Stimulated activated CD4-positive, alpha-beta T cell treated with anti-CD3 and anti-CD28 coated beads, TNF-alpha, amount 100 ng/mL, for 48 hours (primary cell): ENCODE measurements around the gene UBIAD1.

Experiments used
- DNase-seq, 3 donors: peaks; one replicate each; pipeline ENCODE4 v3.0.0-alpha.2; 2020; ENCODE audit warnings: low read depth in 3 of 3

The UBIAD1 gene

GRCh38 chr1:11311816-11312755 is 39.1 kb downstream of the UBIAD1 start:
- no peak for DNase-seq

- DNase-seq: no peak
Measured at GRCh38 chr1:11314959-11315358, 42.0 kb downstream of the UBIAD1 start.

- DNase-seq: no peak
Measured at GRCh38 chr1:11316701-11317100, 43.7 kb downstream of the UBIAD1 start.

GRCh38 chr1:11318982-11319381 is 46.0 kb downstream of the UBIAD1 start:
- DNase-seq: no peak

- DNase-seq: peak; percentile 3 to 29 (median 6)
Measured at GRCh38 chr1:11320153-11320936, 47.3 kb downstream of the UBIAD1 start.

- no peak for DNase-seq
Measured at GRCh38 chr1:11321656-11322491, 48.9 kb downstream of the UBIAD1 start.

- no peak for DNase-seq
Measured at GRCh38 chr1:11324567-11325165, 51.7 kb downstream of the UBIAD1 start.

- no peak for DNase-seq
Measured at GRCh38 chr1:11326070-11326469, 53.1 kb downstream of the UBIAD1 start.

GRCh38 chr1:11328444-11328843 is 55.4 kb downstream of the UBIAD1 start:
- no peak for DNase-seq

GRCh38 chr1:11330411-11330810 is 57.4 kb downstream of the UBIAD1 start:
- DNase-seq: no peak

- DNase-seq: no peak
Measured at GRCh38 chr1:11331036-11331944, 58.3 kb downstream of the UBIAD1 start.

GRCh38 chr1:11331945-11332546 is 59.0 kb downstream of the UBIAD1 start:
- DNase-seq: no peak

- DNase-seq: no peak
Measured at GRCh38 chr1:11333631-11334030, 60.6 kb downstream of the UBIAD1 start.

GRCh38 chr1:11334261-11334804 is 61.3 kb downstream of the UBIAD1 start:
- DNase-seq: no peak

GRCh38 chr1:11334821-11335220 is 61.8 kb downstream of the UBIAD1 start:
- DNase-seq: no peak

GRCh38 chr1:11335417-11336056 is 62.5 kb downstream of the UBIAD1 start:
- DNase-seq: no peak

GRCh38 chr1:11337580-11338073 is 64.6 kb downstream of the UBIAD1 start:
- peak; percentile 42 to 56 (median 52) for DNase-seq
